ENCODE measurements around the gene SUPT5H.

The SUPT5H gene

GRCh38 chr19:39498798-39499642, 53.6 kb downstream of the SUPT5H start, which contains the start of gene DLL3:
DLL3 (plus strand) TSS chr19:39498947; CDS start chr19:39498975, 28 bp downstream.
- DNase-seq, result peak; percentile 22

- no peak for DNase-seq
Observed at GRCh38 chr19:39499932-39500331, 54.5 kb downstream of the SUPT5H start.

GRCh38 chr19:39500543-39500942, 55.2 kb downstream of the SUPT5H start:
- DNase-seq, result no peak

GRCh38 chr19:39501340-39501739, 56.0 kb downstream of the SUPT5H start:
- no peak for DNase-seq

GRCh38 chr19:39502640-39503417, 57.4 kb downstream of the SUPT5H start:
- DNase-seq, result peak; percentile 79

GRCh38 chr19:39506598-39506943, 61.2 kb downstream of the SUPT5H start:
- no peak for DNase-seq

GRCh38 chr19:39506944-39507714, 61.7 kb downstream of the SUPT5H start:
- peak; percentile 66 for DNase-seq

- no peak for DNase-seq
Observed at GRCh38 chr19:39507715-39508364, 62.5 kb downstream of the SUPT5H start.

GRCh38 chr19:39508629-39509028, 63.2 kb downstream of the SUPT5H start:
- DNase-seq, result no peak

GRCh38 chr19:39509233-39509632, 63.9 kb downstream of the SUPT5H start:
- no peak for DNase-seq

- DNase-seq, result no peak
Observed at GRCh38 chr19:39512988-39513387, 67.6 kb downstream of the SUPT5H start.

- DNase-seq, result no peak
Observed at GRCh38 chr19:39514840-39515550, 69.6 kb downstream of the SUPT5H start, which contains the start of gene SELENOV. SELENOV (plus strand) TSS chr19:39515139; CDS start chr19:39515213, 74 bp downstream.

- DNase-seq, result peak; percentile 23
Observed at GRCh38 chr19:39515551-39516191, 70.3 kb downstream of the SUPT5H start.

GRCh38 chr19:39516270-39516669, 70.9 kb downstream of the SUPT5H start:
- no peak for DNase-seq

- no peak for DNase-seq
Observed at GRCh38 chr19:39517432-39517831, 72.0 kb downstream of the SUPT5H start.

- no peak for DNase-seq
Observed at GRCh38 chr19:39518458-39518857, 73.1 kb downstream of the SUPT5H start.

GRCh38 chr19:39518975-39519374, 73.6 kb downstream of the SUPT5H start:
- DNase-seq, result no peak

GRCh38 chr19:39520541-39521484, 75.4 kb downstream of the SUPT5H start:
- no peak for DNase-seq

GRCh38 chr19:39524495-39524894, 79.1 kb downstream of the SUPT5H start:
- no peak for DNase-seq

- no peak for DNase-seq
Observed at GRCh38 chr19:39525205-39525604, 79.8 kb downstream of the SUPT5H start.
